GM12873 (cell line): ENCODE data around the gene GAREM1.

Source experiments
- TF ChIP-seq, protein P1 (sequence below): IDR thresholded peaks from 2 replicates; pipeline ENCODE4 v1.5.1; 2012; ENCODE audit warnings: low read depth, mild to moderate bottlenecking, moderate library complexity, low read length, control low read depth; ENCODE audit not compliant: insufficient read depth; ENCODE audit errors: missing control alignments

GAREM1 gene

DNA sequence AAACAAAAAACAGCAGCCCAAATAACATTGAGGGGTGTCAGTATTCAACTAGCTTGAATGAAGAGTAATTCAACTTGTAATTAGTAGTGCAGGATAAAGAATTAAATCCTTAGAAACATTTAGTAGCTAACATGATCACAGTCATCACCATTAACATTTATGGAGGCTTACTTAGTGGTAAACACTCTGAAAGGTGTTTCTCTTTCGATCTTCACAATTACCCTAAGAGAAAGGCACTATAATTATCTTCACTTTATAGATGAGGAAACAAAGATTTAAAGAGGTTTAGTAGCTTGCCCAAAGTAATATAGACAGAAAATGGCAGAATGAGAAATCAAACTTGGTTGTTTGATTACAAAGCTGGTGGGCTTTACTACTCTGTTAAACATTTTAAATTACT is 81.5 kb downstream of the GAREM1 start:
- TF ChIP-seq, protein P1, sequence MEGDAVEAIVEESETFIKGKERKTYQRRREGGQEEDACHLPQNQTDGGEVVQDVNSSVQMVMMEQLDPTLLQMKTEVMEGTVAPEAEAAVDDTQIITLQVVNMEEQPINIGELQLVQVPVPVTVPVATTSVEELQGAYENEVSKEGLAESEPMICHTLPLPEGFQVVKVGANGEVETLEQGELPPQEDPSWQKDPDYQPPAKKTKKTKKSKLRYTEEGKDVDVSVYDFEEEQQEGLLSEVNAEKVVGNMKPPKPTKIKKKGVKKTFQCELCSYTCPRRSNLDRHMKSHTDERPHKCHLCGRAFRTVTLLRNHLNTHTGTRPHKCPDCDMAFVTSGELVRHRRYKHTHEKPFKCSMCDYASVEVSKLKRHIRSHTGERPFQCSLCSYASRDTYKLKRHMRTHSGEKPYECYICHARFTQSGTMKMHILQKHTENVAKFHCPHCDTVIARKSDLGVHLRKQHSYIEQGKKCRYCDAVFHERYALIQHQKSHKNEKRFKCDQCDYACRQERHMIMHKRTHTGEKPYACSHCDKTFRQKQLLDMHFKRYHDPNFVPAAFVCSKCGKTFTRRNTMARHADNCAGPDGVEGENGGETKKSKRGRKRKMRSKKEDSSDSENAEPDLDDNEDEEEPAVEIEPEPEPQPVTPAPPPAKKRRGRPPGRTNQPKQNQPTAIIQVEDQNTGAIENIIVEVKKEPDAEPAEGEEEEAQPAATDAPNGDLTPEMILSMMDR: no peak

DNA sequence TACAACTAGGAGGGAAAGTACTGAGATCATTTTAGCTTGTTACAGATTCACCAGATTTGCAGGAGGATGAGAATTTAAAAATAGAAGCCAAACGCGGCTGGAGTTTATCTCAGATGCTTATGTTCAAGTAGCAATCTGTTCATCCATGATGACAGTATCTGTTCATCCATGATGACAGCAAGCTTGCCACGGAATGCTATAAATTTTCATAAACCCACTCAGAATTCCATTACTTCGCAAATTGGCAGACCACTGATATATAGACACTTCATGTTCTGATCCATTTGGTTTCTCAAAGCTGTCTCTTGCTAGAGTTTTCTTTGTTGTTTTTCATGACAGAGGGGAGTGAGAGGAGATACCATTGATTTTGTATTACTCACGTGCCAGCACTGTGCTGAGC is 84.2 kb downstream of the GAREM1 start:
- TF ChIP-seq, protein P1: no peak

DNA sequence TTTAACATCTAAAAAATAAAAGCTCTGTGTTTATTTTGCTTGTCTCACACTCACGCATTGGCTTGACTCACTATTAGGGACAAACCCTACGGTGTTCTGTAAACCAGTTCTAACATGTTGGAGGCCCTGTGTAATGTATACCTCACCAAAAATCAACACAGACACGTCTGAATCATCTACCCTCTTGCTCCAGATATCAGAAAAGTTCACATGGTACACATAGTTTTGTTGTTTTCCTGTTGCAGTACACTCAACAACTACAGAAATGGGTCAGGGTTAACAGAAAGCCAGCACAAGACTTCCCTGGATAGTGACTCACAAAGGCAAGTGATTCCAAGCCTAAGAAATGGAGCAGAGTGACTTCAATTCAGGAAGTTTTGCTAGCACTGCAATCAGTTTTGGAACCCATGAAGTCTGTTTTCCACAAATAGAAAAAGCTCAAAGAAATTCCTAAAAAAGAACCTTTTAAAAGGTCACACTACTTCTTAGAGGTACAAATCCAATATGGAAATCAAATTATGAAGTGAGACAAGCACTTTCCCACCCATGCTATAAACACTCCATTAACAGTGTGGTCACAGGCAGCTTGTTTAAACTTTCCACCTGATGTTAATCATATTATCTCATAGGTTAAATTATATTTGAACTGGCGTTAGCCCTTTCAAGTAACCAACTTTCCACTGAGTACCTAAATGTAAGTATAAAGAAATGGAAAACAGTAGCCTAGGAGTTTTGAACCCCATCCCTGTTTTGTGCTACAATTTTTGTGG is 87.4 kb downstream of the GAREM1 start:
- TF ChIP-seq, protein P1: no peak

DNA sequence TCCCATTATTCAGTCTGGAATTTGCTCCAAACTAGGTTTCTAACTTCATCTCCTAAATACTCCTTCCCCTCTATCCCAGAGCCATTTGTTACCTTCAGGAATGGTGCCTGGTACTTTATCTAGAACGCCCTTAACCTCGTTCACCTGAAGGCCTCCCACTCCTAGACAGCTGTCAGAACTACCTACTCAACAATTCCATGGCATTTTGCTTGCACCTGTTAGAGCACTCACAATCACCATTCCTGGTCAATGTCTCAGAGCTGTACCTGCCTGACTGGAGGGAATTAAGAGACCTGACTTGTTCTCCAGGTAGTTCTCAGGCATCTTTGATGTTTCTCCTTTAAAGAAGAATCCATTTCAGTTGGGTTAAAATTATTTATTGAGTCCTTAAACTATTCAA is 88.9 kb downstream of the GAREM1 start:
- TF ChIP-seq, protein P1: no peak

DNA sequence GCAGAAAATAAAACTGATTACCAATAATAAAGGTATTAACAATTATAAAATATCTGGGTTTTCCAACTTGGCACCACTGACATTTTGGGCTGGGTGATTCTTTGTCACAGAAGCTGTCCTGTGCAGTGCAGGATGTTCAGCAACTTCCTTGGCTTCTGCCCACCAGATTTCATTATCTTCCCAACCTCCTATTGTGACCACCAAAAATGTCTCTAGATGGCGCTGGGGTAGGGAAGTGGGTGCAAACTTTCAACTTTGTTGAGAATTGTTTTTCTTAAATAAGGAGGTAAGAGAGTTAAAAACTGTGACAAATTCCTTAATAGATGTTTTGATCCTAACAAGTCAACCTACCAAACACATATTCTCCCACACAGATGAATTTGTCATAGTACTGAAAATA is 90.1 kb downstream of the GAREM1 start:
- TF ChIP-seq, protein P1: no peak

DNA sequence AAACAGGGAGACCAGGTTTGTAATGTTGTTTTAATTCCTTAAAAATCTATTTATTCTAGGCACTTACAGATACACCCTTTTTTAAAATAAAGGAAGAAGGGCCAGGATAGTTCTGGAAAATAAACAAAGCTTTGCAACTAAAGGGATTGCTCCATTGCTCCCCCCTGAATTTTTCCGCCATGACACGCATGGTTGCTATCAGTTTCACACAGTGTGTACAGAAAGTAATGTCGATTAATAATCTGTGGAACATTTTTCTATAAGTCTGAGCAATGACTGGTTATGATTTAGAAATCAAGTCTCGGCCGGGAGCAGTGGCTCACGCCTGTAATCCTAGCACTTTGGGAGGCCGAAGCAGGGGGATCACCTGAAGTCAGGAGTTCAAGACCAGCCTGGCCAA is 90.8 kb downstream of the GAREM1 start:
- TF ChIP-seq, protein P1: no peak

DNA sequence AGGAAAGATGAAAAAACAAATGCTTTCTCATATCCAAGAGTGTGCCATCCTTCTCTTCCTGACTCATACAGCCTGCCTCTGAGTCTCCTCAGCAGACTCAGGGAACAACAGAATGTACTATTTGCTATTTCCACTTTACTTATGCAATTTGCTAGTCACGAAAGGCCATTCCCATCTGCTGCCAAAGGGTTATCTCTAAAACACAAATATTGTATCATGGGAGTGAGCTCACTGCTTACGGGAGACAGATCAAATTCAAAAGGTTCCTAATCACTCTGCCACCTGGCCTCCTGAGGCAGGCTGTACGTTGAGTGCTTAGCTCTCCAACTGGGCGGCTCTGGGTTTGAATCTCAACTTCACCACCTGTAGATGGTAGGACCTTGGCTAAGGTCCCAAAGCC is 92.0 kb downstream of the GAREM1 start:
- TF ChIP-seq, protein P1: no peak
